GM12878 (cell line): ENCODE results near the gene GPC3. TPM values are rescaled to one million over a fixed set of nuclear protein-coding genes. Genes with fewer than 3 reads are reported as not detected.

ENCODE experiments used
- ATAC-seq: fragments of 200-7000 bp; cut with Tn5 transposase; 3 replicates; pipeline ENCODE4 v1.9.1; 2020; ENCODE audit warnings: mild to moderate bottlenecking, moderate library complexity
- BruUV-seq: library from RNA; stranded (reverse); fragments of 400-500 nt; replicated peaks from 2 replicates; lab custom pipeline; 2021; lab: Mats Ljungman, UMichigan
- CTCF ChIA-PET: fragments of 300-600 bp; sonication (Branson Sonifier 250); formaldehyde crosslinking; extraction: SDS; loops from one replicate; lab custom pipeline; 2021; ENCODE audit warnings: inconsistent platforms; lab: Yijun Ruan, JAX
- POLR2A ChIA-PET: fragments of 350-600 bp; formaldehyde crosslinking; extraction: SDS; loops from one replicate; lab custom pipeline; 2021; ENCODE audit warnings: inconsistent platforms; lab: Charles Lee
- RAD21 ChIA-PET: fragments of 300-600 bp; sonication (Branson Sonifier 250); formaldehyde crosslinking; loops from one replicate; lab custom pipeline; 2023; ENCODE audit warnings: antibody characterized with exemption; ENCODE audit not compliant: unreplicated experiment; lab: Charles Lee
- SMC1A ChIA-PET: fragments of 300-600 bp; sonication (Branson Sonifier 250); formaldehyde crosslinking; loops from one replicate; lab custom pipeline; 2023; ENCODE audit not compliant: unreplicated experiment, uncharacterized antibody; lab: Charles Lee
- DNase-seq: peaks from one replicate; pipeline ENCODE4 v3.0.0-alpha.2; 2011; ENCODE audit warnings: low read depth, low spot score
- FAIRE-seq: peaks from 3 replicates; lab custom pipeline; 2011; peaks lifted over from hg19 to GRCh38; lab: Jason Lieb, UNC
- H2AFZ ChIP-seq: 2 replicates; pipeline ENCODE4 v1.6.0; 2011; ENCODE audit warnings: low read depth, low read length, control low read depth; ENCODE audit not compliant: control insufficient read depth
- H3K27ac ChIP-seq: 2 replicates; pipeline ENCODE4 v1.5.1; 2011; ENCODE audit warnings: control low read depth; ENCODE audit not compliant: control insufficient read depth, insufficient read depth
- H3K27me3 ChIP-seq, 2 experiments: replicated peaks in 1 of 2; 2 replicates each; pipeline versions ENCODE4 v1.6.0 to v1.6.1; 2011; ENCODE audit warnings: low read length in 1 of 2; ENCODE audit not compliant: control insufficient read depth in 2 of 2, insufficient read depth in 2 of 2
- H3K36me3 ChIP-seq, 2 experiments: 2 replicates each; pipeline ENCODE4 v1.5.1; 2011; ENCODE audit warnings: low read length in 1 of 2; ENCODE audit not compliant: control insufficient read depth in 2 of 2, insufficient read depth in 2 of 2
- H3K4me1 ChIP-seq: 2 replicates; pipeline ENCODE4 v1.6.1; 2011; ENCODE audit warnings: mild to moderate bottlenecking, low read length, moderate library complexity, mixed read lengths; ENCODE audit not compliant: control insufficient read depth, insufficient read depth
- H3K4me2 ChIP-seq: 2 replicates; pipeline ENCODE4 v1.6.0; 2011; ENCODE audit warnings: control low read depth; ENCODE audit not compliant: control insufficient read depth, insufficient read depth
- H3K4me3 ChIP-seq: fragments of 200-600 bp; sonication (generic); 2 replicates; pipeline ENCODE4 v1.5.1; 2016
- H3K79me2 ChIP-seq: 2 replicates; pipeline ENCODE4 v1.6.0; 2011; ENCODE audit warnings: low read length; ENCODE audit not compliant: control insufficient read depth, insufficient read depth
- H3K9ac ChIP-seq: 2 replicates; pipeline ENCODE4 v1.8.0; 2011; ENCODE audit warnings: low read length, control low read depth, mixed read lengths; ENCODE audit not compliant: control insufficient read depth, insufficient read depth
- H3K9me3 ChIP-seq: replicated peaks from 3 replicates; pipeline ENCODE4 v1.5.1; 2011; ENCODE audit warnings: mild to moderate bottlenecking, low read length; ENCODE audit not compliant: control insufficient read depth, insufficient read depth
- H4K20me1 ChIP-seq: 2 replicates; pipeline ENCODE4 v1.6.0; 2011; ENCODE audit not compliant: control insufficient read depth, insufficient read depth
- RUNX3 ChIP-seq: IDR thresholded peaks from 2 replicates; pipeline ENCODE4 v1.6.1; 2012; ENCODE audit warnings: low read length, inconsistent platforms
- SREBF1 ChIP-seq: IDR thresholded peaks from 2 replicates; pipeline ENCODE4 v1.6.1; 2012; ENCODE audit warnings: mild to moderate bottlenecking, low read length
- ZNF274 ChIP-seq: IDR thresholded peaks from one replicate; pipeline ENCODE4 v1.8.0; 2011; ENCODE audit not compliant: insufficient read length, insufficient read depth
- WGBS: methylation state at CpG from one replicate; pipeline ENCODE4 v1.1.6; 2016; ENCODE audit warnings: low lambda C conversion rate; ENCODE audit not compliant: insufficient replicate concordance, insufficient coverage; ENCODE audit errors: missing lambda C conversion rate; 5-methylcytosine and 5-hydroxymethylcytosine counted together
- in situ Hi-C: fragments of 300-500 bp; cut with MboI; formaldehyde crosslinking; loops from 9 replicates; pipeline ENCODE4 v1.14.3; 2018; ENCODE audit warnings: mixed read lengths
- intact Hi-C: fragments of 100-400 bp; cut with micrococcal nuclease; formaldehyde crosslinking; loops from one replicate; pipeline ENCODE4 v1.14.2; 2022; ENCODE audit not compliant: unreplicated experiment
- polyA plus RNA-seq, 11 experiments: library from polyadenylated mRNA; depleted of rRNA in 4 of 11; unstranded in 6 of 11; stranded (reverse) in 5 of 11; fragments of >200 nt; fragmentation: Nextera tagmentation in 4 of 11; fragmentation: Illumina TruSeq in 1 of 11; extraction: Ambion mirVana in 4 of 11; extraction: Trizol in 1 of 11; gene quantifications; 1 replicate in 1 of 11; 2 replicates in 10 of 11; pipeline versions ENCODE4 v1.2.1 to v1.2.3, GENCODE V29; 2011 to 2016; ENCODE audit warnings: inconsistent platforms in 2 of 11, missing spikeins in 2 of 11, low read depth in 1 of 11
- total RNA-seq, 4 experiments: library from RNA; depleted of rRNA in 3 of 4; stranded (reverse); fragments of >200 nt in 3 of 4; fragmentation: Illumina TruSeq in 1 of 4; extraction: Trizol in 1 of 4; gene quantifications; 2 replicates each; pipeline versions ENCODE4 v1.2.1 to v1.2.3, GENCODE V29; 2013 to 2021

Gene GPC3
- total and polyA plus RNA-seq, 10 of the 15 experiments (the other 5 are each of a cell fraction or from before 2014, with no cell fraction given) = 0.09 to 0.82 TPM; not detected in 8

GRCh38 chrX:133881007-133881406, 104.4 kb downstream of the GPC3 start:
- RAD21 ChIA-PET = interaction anchor here (1.1 kb wide), 1 partner anchor 37 kb away, joined by 3 read pairs; no protein-coding TSS in a partner anchor
- WGBS = 16% methylated on average over 4 of the region's 4 CpGs
- intact Hi-C loops (no loop called here), in situ Hi-C loops (no loop called here)
- Histone ChIP-seq H3K9me3 (no peaks in the 10 kb centered on the region), H4K20me1 (no peaks in the 10 kb centered on the region), H2AFZ (no peak overlapping the region), H3K4me1 (no peaks in the 10 kb centered on the region), H3K36me3 (no peaks in the 10 kb centered on the region), H3K4me2 (no peak overlapping the region), H3K4me3 (no peak overlapping the region), H3K27me3 (no peaks in the 10 kb centered on the region), H3K79me2 (no peaks in the 10 kb centered on the region), H3K9ac (no peak overlapping the region), H3K27ac (no peak overlapping the region)
- ATAC-seq = no peak
- CTCF ChIA-PET = no interaction called here
- no peak for TF ChIP-seq SREBF1
- POLR2A ChIA-PET = no interaction called here
- BruUV-seq = no TSS peak
- DNase-seq = no peak
- no peak for FAIRE-seq
- SMC1A ChIA-PET = no interaction called here

DNA sequence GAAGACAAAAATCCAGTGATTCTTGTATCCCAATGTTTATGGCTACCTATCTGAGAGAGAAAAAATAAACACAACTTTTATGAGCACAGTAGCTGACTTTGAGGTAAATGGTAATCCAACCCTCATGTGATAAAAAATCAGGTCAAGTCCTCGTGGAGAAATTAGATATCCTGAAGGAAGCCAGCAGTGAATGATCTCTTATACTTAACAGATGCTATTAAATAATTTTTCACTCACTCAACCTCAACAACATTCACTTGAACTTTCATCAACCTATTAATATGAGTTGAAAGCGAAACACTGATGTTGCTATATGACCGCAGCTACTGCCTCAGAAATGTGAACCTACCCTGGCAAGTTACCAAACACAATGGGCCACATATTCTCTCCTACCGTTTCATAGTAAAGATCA, 105.4 kb downstream of the GPC3 start:
- H3K27ac ChIP-seq = no peak overlapping the region

More for the DNA sequence above, 105.4 kb downstream of the GPC3 start:
- Histone ChIP-seq H3K9ac (no peak overlapping the region), H3K9me3 (no peaks in the 10 kb centered on the region), H3K4me3 (no peak overlapping the region), H3K4me2 (no peak overlapping the region), H3K27me3 (no peaks in the 10 kb centered on the region), H4K20me1 (no peaks in the 10 kb centered on the region), H2AFZ (no peak overlapping the region), H3K79me2 (no peaks in the 10 kb centered on the region), H3K4me1 (no peaks in the 10 kb centered on the region), H3K36me3 (no peaks in the 10 kb centered on the region)
- peak; percentile 53 for ATAC-seq
- no TSS peak for BruUV-seq
- in situ Hi-C loops = no loop called here
- ChIA-PET CTCF (interaction anchor here (0.7 kb wide), 1 partner anchor 101 kb away, joined by 3 read pairs; no protein-coding TSS in a partner anchor), RAD21 (interaction anchor here (1.1 kb wide), 1 partner anchor 38 kb away, joined by 3 read pairs; no protein-coding TSS in a partner anchor), SMC1A (interaction anchor here (1.1 kb wide), 1 partner anchor 14 kb away, joined by 3 read pairs; no protein-coding TSS in a partner anchor), POLR2A (interaction anchor here (0.5 kb wide), 1 partner anchor 393 kb away, joined by 3 read pairs; no protein-coding TSS in a partner anchor)
- no peak for FAIRE-seq
- TF ChIP-seq RUNX3 (peak; percentile 66), ZNF274 (no peak)
- no peak for DNase-seq
- WGBS = 19% methylated on average over 4 of the region's 4 CpGs
- intact Hi-C loops = no loop called here
